Glomerular visceral epithelial cell (primary cell): ENCODE data around the gene LRRK1.

Experiments
- DNase-seq: peaks from one replicate; pipeline ENCODE4 v3.0.0-alpha.2; 2016; ENCODE audit errors: extremely low spot score

Gene LRRK1

GRCh38 chr15:100981086-100981485 is 61.9 kb downstream of the LRRK1 start:
- peak; percentile 46 for DNase-seq

- DNase-seq: no peak
Measured at GRCh38 chr15:100983221-100983620, 64.1 kb downstream of the LRRK1 start.

- no peak for DNase-seq
Measured at GRCh38 chr15:100985401-100985800, 66.2 kb downstream of the LRRK1 start.

- no peak for DNase-seq
Measured at GRCh38 chr15:100986158-100986896, 67.2 kb downstream of the LRRK1 start.

- DNase-seq: no peak
Measured at GRCh38 chr15:100987143-100987542, 68.0 kb downstream of the LRRK1 start.

GRCh38 chr15:100988297-100988696 is 69.1 kb downstream of the LRRK1 start:
- DNase-seq: no peak

GRCh38 chr15:100988857-100989256 is 69.7 kb downstream of the LRRK1 start:
- DNase-seq: no peak

GRCh38 chr15:100994597-100995446 is 75.7 kb downstream of the LRRK1 start:
- DNase-seq: no peak

GRCh38 chr15:100995471-100996430 is 76.6 kb downstream of the LRRK1 start:
- no peak for DNase-seq

GRCh38 chr15:100997442-100997841 is 78.3 kb downstream of the LRRK1 start:
- DNase-seq: no peak

- DNase-seq: no peak
Measured at GRCh38 chr15:100998630-100999029, 79.5 kb downstream of the LRRK1 start.

GRCh38 chr15:100999369-100999768 is 80.2 kb downstream of the LRRK1 start:
- DNase-seq: no peak

- DNase-seq: no peak
Measured at GRCh38 chr15:101000271-101000681, 81.1 kb downstream of the LRRK1 start.

- no peak for DNase-seq
Measured at GRCh38 chr15:101001056-101001455, 81.9 kb downstream of the LRRK1 start.

GRCh38 chr15:101001796-101002195 is 82.6 kb downstream of the LRRK1 start:
- DNase-seq: no peak

GRCh38 chr15:101003081-101003480 is 83.9 kb downstream of the LRRK1 start:
- DNase-seq: no peak

- DNase-seq: no peak
Measured at GRCh38 chr15:101003706-101004105, 84.5 kb downstream of the LRRK1 start.

GRCh38 chr15:101004500-101004899 is 85.3 kb downstream of the LRRK1 start:
- no peak for DNase-seq

- no peak for DNase-seq
Measured at GRCh38 chr15:101004986-101005747, 86.0 kb downstream of the LRRK1 start.

- peak; percentile 84 for DNase-seq
Measured at GRCh38 chr15:101006931-101007691, 88.0 kb downstream of the LRRK1 start.
